ENCODE measurements around the gene C6orf120. TPM values are rescaled to one million over a fixed set of nuclear protein-coding genes. Genes with fewer than 3 reads are reported as not detected.

Gene C6orf120
- total RNA-seq, 1 experiment from 2014 or later: 20.6 TPM

GRCh38 chr6:169684056-169684455 is 17.9 kb upstream of the C6orf120 start:
- no TSS peak for BruUV-seq (replicated peaks)

More at GRCh38 chr6:169684056-169684455, 17.9 kb upstream of the C6orf120 start:
- ChIA-PET RAD21 (ENCODE audit: low non-redundant PET in 1 of 2, low total read pairs in 2 of 2, uncharacterized antibody in 2 of 2, unreplicated experiment in 2 of 2) (no interaction called here), CTCF (no interaction called here), POLR2A (no interaction called here)
- no peaks in the 10 kb centered on the region for H3K27me3 ChIP-seq (ENCODE audit: insufficient read depth, low read length)
- H3K9ac ChIP-seq (ENCODE audit: low read length): no peak overlapping the region
- H3K4me3 ChIP-seq (replicated peaks in 1 of 2; ENCODE audit: low read depth in 1 of 2, low read length in 2 of 2): no peak overlapping the region
- no peaks in the 10 kb centered on the region for H3K4me1 ChIP-seq (ENCODE audit: control insufficient read depth in 1 of 2, insufficient read depth in 2 of 2, low read length in 2 of 2)
- no peaks in the 10 kb centered on the region for H3K9me2 ChIP-seq (ENCODE audit: insufficient read depth)
- no peak overlapping the region for H3K4me2 ChIP-seq (ENCODE audit: low read length)
- ATAC-seq (no peak), DNase-seq (ENCODE audit: low read depth, low spot score) (no peak)
- no peak overlapping the region for H3K27ac ChIP-seq (ENCODE audit: low read depth, low read length)
- H3K79me2 ChIP-seq (ENCODE audit: insufficient read depth, low read length): peaks cover 32% of the 10 kb centered on the region
- intact Hi-C loops (cut with micrococcal nuclease): no loop called here
- peaks cover 0 to 7% of the 10 kb centered on the region in 2 experiments; a peak in 2 of 4 replicates for H3K9me3 ChIP-seq (ENCODE audit: control insufficient read depth in 1 of 2, insufficient read depth in 1 of 2, low read depth in 1 of 2, low read length in 2 of 2)
- TF ChIP-seq EGR1 (IDR thresholded peaks at IDR 0.05; ENCODE audit: low read depth) (no peak), ELF1 (IDR thresholded peaks at IDR 0.05; ENCODE audit: borderline replicate concordance, low read depth) (no peak), SRF (IDR thresholded peaks at IDR 0.05; ENCODE audit: low read depth) (no peak), CEBPB (IDR thresholded peaks at IDR 0.05; ENCODE audit: low read depth) (no peak), EZH2phosphoT487 (IDR thresholded peaks at IDR 0.05; ENCODE audit: borderline replicate concordance) (no peak), ZNF274 (IDR thresholded peaks at IDR 0.05; ENCODE audit: low read depth, low read length) (no peak), MAX (IDR thresholded peaks at IDR 0.05) (no peak), CTCF (IDR thresholded peaks at IDR 0.05 in 2 of 3, conservative IDR thresholded peaks at IDR 0.05 in 1 of 3; ENCODE audit: borderline replicate concordance in 1 of 3, insufficient read depth in 1 of 3, low read depth in 2 of 3, low read length in 2 of 3) (no peak), YY1 (IDR thresholded peaks at IDR 0.05; ENCODE audit: extremely low read depth, insufficient replicate concordance, low read depth, low read length) (no peak), EZH2 (IDR thresholded peaks at IDR 0.05) (no peak), FOSL1 (IDR thresholded peaks at IDR 0.05; ENCODE audit: low read depth) (no peak), REST (IDR thresholded peaks at IDR 0.05; ENCODE audit: low read depth) (no peak), SIN3A (IDR thresholded peaks at IDR 0.05; ENCODE audit: low read depth) (no peak), JUND (IDR thresholded peaks at IDR 0.05) (no peak), ZFX (IDR thresholded peaks at IDR 0.05) (no peak), POLR2AphosphoS5 (IDR thresholded peaks at IDR 0.05; ENCODE audit: low read depth, low read length) (no peak), POLR2A (IDR thresholded peaks at IDR 0.05; ENCODE audit: borderline replicate concordance, extremely low read depth, insufficient read depth, insufficient read length) (no peak), RAD21 (IDR thresholded peaks at IDR 0.05; ENCODE audit: low read depth) (no peak)
- TF ChIP-seq, protein P1, sequence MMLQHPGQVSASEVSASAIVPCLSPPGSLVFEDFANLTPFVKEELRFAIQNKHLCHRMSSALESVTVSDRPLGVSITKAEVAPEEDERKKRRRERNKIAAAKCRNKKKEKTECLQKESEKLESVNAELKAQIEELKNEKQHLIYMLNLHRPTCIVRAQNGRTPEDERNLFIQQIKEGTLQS (IDR thresholded peaks at IDR 0.05): no peak
- TF ChIP-seq, protein P2, sequence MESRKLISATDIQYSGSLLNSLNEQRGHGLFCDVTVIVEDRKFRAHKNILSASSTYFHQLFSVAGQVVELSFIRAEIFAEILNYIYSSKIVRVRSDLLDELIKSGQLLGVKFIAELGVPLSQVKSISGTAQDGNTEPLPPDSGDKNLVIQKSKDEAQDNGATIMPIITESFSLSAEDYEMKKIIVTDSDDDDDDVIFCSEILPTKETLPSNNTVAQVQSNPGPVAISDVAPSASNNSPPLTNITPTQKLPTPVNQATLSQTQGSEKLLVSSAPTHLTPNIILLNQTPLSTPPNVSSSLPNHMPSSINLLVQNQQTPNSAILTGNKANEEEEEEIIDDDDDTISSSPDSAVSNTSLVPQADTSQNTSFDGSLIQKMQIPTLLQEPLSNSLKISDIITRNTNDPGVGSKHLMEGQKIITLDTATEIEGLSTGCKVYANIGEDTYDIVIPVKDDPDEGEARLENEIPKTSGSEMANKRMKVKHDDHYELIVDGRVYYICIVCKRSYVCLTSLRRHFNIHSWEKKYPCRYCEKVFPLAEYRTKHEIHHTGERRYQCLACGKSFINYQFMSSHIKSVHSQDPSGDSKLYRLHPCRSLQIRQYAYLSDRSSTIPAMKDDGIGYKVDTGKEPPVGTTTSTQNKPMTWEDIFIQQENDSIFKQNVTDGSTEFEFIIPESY (IDR thresholded peaks at IDR 0.05; ENCODE audit: extremely low read depth, insufficient replicate concordance, low read length): no peak
- no peak overlapping the region for H2AFZ ChIP-seq (ENCODE audit: low read depth, low read length, poor library complexity, severe bottlenecking)
- no peaks in the 10 kb centered on the region for H4K20me1 ChIP-seq (ENCODE audit: insufficient read depth)
- peaks cover 0 to 20% of the 10 kb centered on the region in 2 experiments; a peak in 2 of 4 replicates for H3K36me3 ChIP-seq (ENCODE audit: control insufficient read depth in 1 of 2, insufficient read depth in 2 of 2, low read length in 2 of 2)
